Measurements from ENCODE around the gene FGF6. TPM values are rescaled to one million over a fixed set of nuclear protein-coding genes. Genes with fewer than 3 reads are reported as not detected.

The FGF6 gene
- total RNA-seq, 4 donors from 2014 or later = not detected

DNA sequence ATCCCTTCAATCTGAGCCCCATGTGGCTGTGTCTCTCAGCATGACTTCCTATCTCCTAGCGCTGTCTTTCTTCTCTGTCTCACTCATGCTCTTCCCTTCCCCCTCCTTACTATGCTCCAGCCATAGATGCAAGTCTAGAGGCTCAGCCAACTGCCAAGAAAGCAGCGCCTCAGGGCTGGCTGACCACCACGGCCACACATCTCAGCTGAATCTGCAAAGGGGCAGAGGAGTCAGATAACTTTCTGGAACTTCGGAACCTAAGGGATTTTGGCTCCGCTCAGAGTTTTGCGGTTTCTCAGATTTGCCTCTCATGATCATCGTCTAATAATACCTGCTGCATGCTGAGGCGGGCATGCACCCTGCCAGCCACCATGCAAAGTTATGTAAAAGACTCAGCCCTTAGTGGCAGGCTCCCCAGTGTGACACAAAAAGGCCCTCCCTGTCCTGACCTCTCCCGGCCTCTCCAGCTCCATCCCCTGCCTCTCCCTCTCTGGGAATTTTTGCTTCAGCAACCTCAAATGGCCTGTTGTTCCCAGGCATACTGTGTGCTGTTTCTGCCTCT is 5.0 kb upstream of the FGF6 start:
- no peak for DNase-seq (ENCODE audit: low spot score in 2 of 2)

DNA sequence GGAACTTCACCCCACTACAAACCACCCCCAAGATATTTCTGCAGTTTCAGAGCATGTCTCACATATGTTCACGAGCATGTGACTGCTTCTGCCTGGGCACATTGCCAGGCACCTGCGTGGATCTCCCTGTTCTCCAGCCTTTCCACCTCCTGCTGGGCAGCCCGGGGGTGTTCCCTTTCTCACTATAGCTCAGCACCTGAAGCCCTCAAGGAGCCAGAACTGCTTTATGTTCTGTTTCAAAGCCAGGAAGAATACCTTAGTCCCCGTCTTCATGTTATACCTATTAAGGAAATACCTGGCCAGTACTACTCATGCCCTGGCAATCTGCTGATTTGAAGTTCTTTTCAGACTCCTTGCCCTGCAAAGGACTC is 4.2 kb upstream of the FGF6 start:
- Histone ChIP-seq H3K4me1 (no peaks in the 10 kb centered on the region), H3K4me3 (no peak overlapping the region), H3K27me3 (peaks cover 5% of the 10 kb centered on the region), H3K36me3 (no peaks in the 10 kb centered on the region), H3K27ac (no peak overlapping the region), H3K9me3 (no peaks in the 10 kb centered on the region)
- no peak for TF ChIP-seq EP300 (IDR thresholded peaks at IDR 0.05)
- TF ChIP-seq, protein P1, sequence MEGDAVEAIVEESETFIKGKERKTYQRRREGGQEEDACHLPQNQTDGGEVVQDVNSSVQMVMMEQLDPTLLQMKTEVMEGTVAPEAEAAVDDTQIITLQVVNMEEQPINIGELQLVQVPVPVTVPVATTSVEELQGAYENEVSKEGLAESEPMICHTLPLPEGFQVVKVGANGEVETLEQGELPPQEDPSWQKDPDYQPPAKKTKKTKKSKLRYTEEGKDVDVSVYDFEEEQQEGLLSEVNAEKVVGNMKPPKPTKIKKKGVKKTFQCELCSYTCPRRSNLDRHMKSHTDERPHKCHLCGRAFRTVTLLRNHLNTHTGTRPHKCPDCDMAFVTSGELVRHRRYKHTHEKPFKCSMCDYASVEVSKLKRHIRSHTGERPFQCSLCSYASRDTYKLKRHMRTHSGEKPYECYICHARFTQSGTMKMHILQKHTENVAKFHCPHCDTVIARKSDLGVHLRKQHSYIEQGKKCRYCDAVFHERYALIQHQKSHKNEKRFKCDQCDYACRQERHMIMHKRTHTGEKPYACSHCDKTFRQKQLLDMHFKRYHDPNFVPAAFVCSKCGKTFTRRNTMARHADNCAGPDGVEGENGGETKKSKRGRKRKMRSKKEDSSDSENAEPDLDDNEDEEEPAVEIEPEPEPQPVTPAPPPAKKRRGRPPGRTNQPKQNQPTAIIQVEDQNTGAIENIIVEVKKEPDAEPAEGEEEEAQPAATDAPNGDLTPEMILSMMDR (IDR thresholded peaks at IDR 0.05) = no peak
- DNase-seq (ENCODE audit: low spot score in 2 of 2) = no peak
- 24% methylated on average over 4 of the region's 4 CpGs for WGBS

More for the DNA sequence above, 5.0 kb upstream of the FGF6 start:
- Histone ChIP-seq H3K4me1 (no peaks in the 10 kb centered on the region), H3K27me3 (peaks cover 5% of the 10 kb centered on the region), H3K4me3 (no peak overlapping the region), H3K9me3 (no peaks in the 10 kb centered on the region), H3K36me3 (no peaks in the 10 kb centered on the region), H3K27ac (no peak overlapping the region)
- 48% methylated on average over 9 of the region's 9 CpGs for WGBS
- TF ChIP-seq, protein P1 (IDR thresholded peaks at IDR 0.05) = no peak
- TF ChIP-seq POLR2AphosphoS5 (IDR thresholded peaks at IDR 0.05) = no peak
- TF ChIP-seq EP300 (IDR thresholded peaks at IDR 0.05) = no peak
- TF ChIP-seq POLR2A (IDR thresholded peaks at IDR 0.05) = no peak

DNA sequence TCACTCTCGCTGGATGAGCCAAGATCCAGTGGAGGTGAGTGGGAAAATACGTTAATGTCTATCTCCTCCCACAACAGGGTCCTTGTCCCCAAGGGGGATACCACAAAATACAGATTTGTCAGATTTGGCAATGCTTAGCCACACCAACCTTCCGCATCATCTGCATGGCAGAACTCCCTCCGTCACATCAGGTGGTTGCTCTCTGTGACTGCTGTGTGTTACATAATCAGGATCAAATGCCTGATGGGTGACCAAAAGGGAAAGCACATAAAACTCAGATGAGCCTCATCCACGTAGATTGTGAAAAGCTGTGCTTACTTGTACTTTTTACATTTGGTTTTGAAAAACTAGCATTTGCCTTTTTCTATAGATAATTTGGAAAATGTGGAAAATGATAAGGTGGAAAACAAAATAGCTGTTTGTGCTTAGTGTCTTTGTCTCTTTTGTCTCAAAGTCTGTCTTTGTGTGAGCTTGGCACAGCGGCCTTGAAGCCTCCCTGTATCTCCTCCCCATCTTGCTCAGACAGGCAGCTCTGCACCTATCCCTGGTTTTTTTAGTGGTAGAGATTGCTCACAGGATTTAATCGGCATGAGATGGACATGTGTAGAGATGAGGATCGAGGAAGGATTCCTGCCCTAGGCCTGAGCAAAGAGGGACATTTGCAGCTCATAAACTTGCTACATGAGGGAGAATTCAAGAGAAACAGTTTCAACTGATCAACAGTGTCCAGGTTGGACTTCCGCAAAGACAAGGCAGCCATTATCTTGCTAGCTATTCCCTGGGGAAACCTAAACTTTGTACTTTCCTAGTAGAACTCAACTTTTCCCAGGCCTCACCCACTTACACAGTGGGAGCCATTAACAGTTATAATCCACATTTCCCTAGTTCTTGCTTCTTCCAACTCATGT is 3.6 kb upstream of the FGF6 start:
- no peaks in the 10 kb centered on the region for H3K36me3 ChIP-seq
- 86% methylated on average over 9 of the region's 9 CpGs for WGBS
- no peaks in the 10 kb centered on the region for H3K9me3 ChIP-seq
- TF ChIP-seq, protein P1 (IDR thresholded peaks at IDR 0.05) = no peak
- no peak for TF ChIP-seq POLR2A (IDR thresholded peaks at IDR 0.05)
- TF ChIP-seq EP300 (IDR thresholded peaks at IDR 0.05) = no peak
- no peak for TF ChIP-seq POLR2AphosphoS5 (IDR thresholded peaks at IDR 0.05)
- DNase-seq (ENCODE audit: low spot score in 2 of 2) = no peak
- no peak overlapping the region for H3K27ac ChIP-seq
- H3K27me3 ChIP-seq = peaks cover 5% of the 10 kb centered on the region
- H3K4me3 ChIP-seq = no peak overlapping the region
- no peaks in the 10 kb centered on the region for H3K4me1 ChIP-seq

DNA sequence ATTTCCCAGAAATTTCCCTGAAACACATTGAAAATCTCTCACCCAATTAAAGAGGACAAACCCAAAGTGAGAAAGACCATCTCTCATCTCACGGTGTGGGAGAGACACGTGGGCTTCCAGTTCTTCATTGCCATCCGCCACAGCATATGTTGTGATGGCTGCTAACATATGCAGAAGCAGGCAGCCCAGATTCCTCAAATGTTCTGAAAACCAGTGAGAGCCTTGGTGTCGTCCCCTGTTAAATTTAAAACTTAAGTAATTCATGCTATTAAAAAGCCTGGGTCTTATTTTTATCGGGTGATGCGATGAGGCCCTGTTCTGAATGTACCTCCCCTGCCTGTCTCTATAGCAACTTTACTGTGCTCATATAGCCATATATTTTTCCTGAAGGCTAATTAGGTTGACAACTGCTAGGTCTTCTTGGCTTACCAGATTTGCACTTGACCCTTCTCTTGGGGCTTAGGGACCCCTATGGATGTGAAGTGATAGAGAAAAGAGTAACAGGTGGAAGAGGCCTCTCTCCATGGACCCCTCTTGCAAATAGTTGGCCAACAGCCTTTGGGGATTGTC is 2.8 kb upstream of the FGF6 start:
- Histone ChIP-seq H3K27ac (no peak overlapping the region), H3K4me1 (no peaks in the 10 kb centered on the region), H3K9me3 (no peaks in the 10 kb centered on the region), H3K36me3 (no peaks in the 10 kb centered on the region), H3K4me3 (no peak overlapping the region), H3K27me3 (peaks cover 5% of the 10 kb centered on the region)
- DNase-seq (ENCODE audit: low spot score in 2 of 2) = no peak
- WGBS = 75% methylated on average over 6 of the region's 6 CpGs
- TF ChIP-seq, protein P1 (IDR thresholded peaks at IDR 0.05) = no peak
- TF ChIP-seq EP300 (IDR thresholded peaks at IDR 0.05) = no peak

DNA sequence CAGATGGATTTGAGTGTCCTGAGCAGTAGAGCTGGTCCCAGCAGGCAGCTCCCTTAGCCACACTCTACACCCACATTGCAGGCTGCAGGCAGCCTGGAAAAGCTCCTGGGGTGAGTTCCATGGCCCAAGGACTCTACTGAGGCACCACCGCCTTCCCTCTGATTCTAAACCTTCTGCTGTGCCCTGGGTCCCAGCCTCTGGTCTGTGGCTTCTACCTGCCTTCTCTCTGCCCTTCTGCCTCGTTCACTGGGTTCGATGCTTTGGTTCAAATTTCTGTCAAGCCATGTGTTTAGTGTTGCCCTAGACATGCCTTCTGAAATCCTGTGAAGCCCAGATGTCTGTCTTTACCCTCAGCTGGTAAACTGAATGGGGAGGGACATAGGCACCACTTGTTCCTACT is 1.5 kb upstream of the FGF6 start:
- H3K4me1 ChIP-seq = no peaks in the 10 kb centered on the region
- WGBS = 73% methylated on average over 3 of the region's 3 CpGs
- H3K9me3 ChIP-seq = no peaks in the 10 kb centered on the region
- no peak for DNase-seq (ENCODE audit: low spot score in 2 of 2)
- TF ChIP-seq, protein P1 (IDR thresholded peaks at IDR 0.05) = no peak
- TF ChIP-seq EP300 (IDR thresholded peaks at IDR 0.05) (no peak), POLR2A (IDR thresholded peaks at IDR 0.05) (no peak), POLR2AphosphoS5 (IDR thresholded peaks at IDR 0.05) (no peak)
- no peak overlapping the region for H3K4me3 ChIP-seq
- H3K27me3 ChIP-seq = peaks cover 5% of the 10 kb centered on the region
- no peak overlapping the region for H3K27ac ChIP-seq
- H3K36me3 ChIP-seq = no peaks in the 10 kb centered on the region
